Measurements from ENCODE around the gene RPS24. TPM values are rescaled to one million over a fixed set of nuclear protein-coding genes. Genes with fewer than 3 reads are reported as not detected.

RPS24 gene
- total RNA-seq (2013; cell fraction: nucleolus; rRNA removed): 603 and 652 TPM in 2 replicates
- total RNA-seq (2014; rRNA removed) (2,411 and 2,802 TPM in 2 replicates), total RNA-seq (2014; rRNA removed; fragmentation: Illumina TruSeq; extraction: Trizol) (6,566 and 6,639 TPM in 2 replicates), total RNA-seq (2021) (1,928 and 2,010 TPM in 2 replicates), polyA plus RNA-seq (2011; rRNA removed) (4,949 and 6,080 TPM in 2 replicates), polyA plus RNA-seq (2014; fragmentation: Illumina TruSeq; extraction: Trizol) (7,285 and 11,010 TPM in 2 replicates), polyA plus RNA-seq (2014; fragmentation: Nextera tagmentation; extraction: Ambion mirVana) (1,000 to 10,000 TPM; 2,040 to 2,048 TPM), polyA plus RNA-seq (2014; rRNA removed) (3,560 and 4,462 TPM in 2 replicates), polyA plus RNA-seq (2016; fragmentation: Nextera tagmentation; extraction: Ambion mirVana) (1,000 to 10,000 TPM; 1,343 to 1,367 TPM), polyA minus RNA-seq (2011; rRNA and poly(A)+ RNA removed) (1,139 and 1,792 TPM in 2 replicates), Bru-seq, nascent RNA (percentile 97 among the genes with signal in this experiment), BruChase-seq, experiment 1, labeled RNA remaining after a 6-hour chase (percentile 96 among the genes with signal in this experiment), BruChase-seq, experiment 2, labeled RNA remaining after a 2-hour chase (percentile 95 among the genes with signal in this experiment)
- polyA plus RNA-seq (2011; ENCODE audit: low read depth): 19,005 TPM
- 3,837 and 6,286 TPM in 2 replicates for polyA plus RNA-seq (2011; cell fraction: cytosol; rRNA removed)
- 1,409 and 1,490 TPM in 2 replicates for polyA plus RNA-seq (2011; cell fraction: nucleus; rRNA removed)
- 5,520 and 6,024 TPM in 2 replicates for polyA plus RNA-seq (2012)
- 512 and 570 TPM in 2 replicates for polyA minus RNA-seq (2011; cell fraction: cytosol; rRNA and poly(A)+ RNA removed)
- 171 and 211 TPM in 2 replicates for polyA minus RNA-seq (2011; cell fraction: nucleus; rRNA and poly(A)+ RNA removed)
- long read RNA-seq, experiment 1, transcript RPS24-210 (4 exons, 1,008 nt): minor isoform, 7 of 677 reads
- long read RNA-seq, experiment 1, transcript RPS24-214 (5 exons, 634 nt): major isoform, 624 of 677 reads
- long read RNA-seq, experiment 1, partial matches to known transcripts: 38 of 677 reads
- long read RNA-seq, experiment 1, other reads (novel, unspliced or antisense): 4 of 677 reads
- long read RNA-seq, experiment 2, transcript RPS24-207 (3 exons, 1,104 nt): minor isoform, 44 of 1,436 reads
- long read RNA-seq, experiment 2, transcript RPS24-210 (4 exons, 1,008 nt): minor isoform, 59 of 1,436 reads
- long read RNA-seq, experiment 2, transcript RPS24-214 (5 exons, 634 nt): major isoform, 1,237 of 1,436 reads
- long read RNA-seq, experiment 2, partial matches to known transcripts: 89 of 1,436 reads
- long read RNA-seq, experiment 2, other reads (novel, unspliced or antisense): 2 of 1,436 reads

GRCh38 chr10:78033637-78034470 is at the start of gene RPS24:
RPS24 (plus strand) TSS chr10:78033863; CDS start chr10:78033902, 39 bp downstream.
- in situ Hi-C loops (cut with MboI) (no loop called here), intact Hi-C loops (cut with micrococcal nuclease; ENCODE audit: unreplicated experiment) (no loop called here)
- 1% methylated on average over 54 of the region's 55 CpGs for WGBS (ENCODE audit: insufficient coverage, insufficient replicate concordance, low lambda C conversion rate, missing lambda C conversion rate)
- Histone ChIP-seq H3K27ac (ENCODE audit: control insufficient read depth, insufficient read depth) (peak within 1 kb of the TSS; percentile 88), H3K9ac (ENCODE audit: control insufficient read depth, insufficient read depth, low read length) (peak within 1 kb of the TSS; percentile 94), H3K4me2 (ENCODE audit: control insufficient read depth, insufficient read depth) (peak within 1 kb of the TSS; percentile 94), H3K27me3 (replicated peaks in 1 of 2; ENCODE audit: control insufficient read depth in 2 of 2, insufficient read depth in 2 of 2, low read length in 1 of 2) (no peaks in the 10 kb centered on the region), H4K20me1 (ENCODE audit: control insufficient read depth, insufficient read depth) (peaks cover 11% of the 10 kb centered on the region), H3K79me2 (ENCODE audit: control insufficient read depth, insufficient read depth, low read length) (peaks cover 57% of the 10 kb centered on the region), H3K4me3 (peak within 1 kb of the TSS; percentile 95), H3K4me1 (ENCODE audit: control insufficient read depth, insufficient read depth, low read length) (peaks cover 7% of the 10 kb centered on the region), H3K36me3 (ENCODE audit: control insufficient read depth in 2 of 2, insufficient read depth in 2 of 2, low read length in 1 of 2) (peaks cover 18 to 29% of the 10 kb centered on the region in 2 experiments), H3K9me3 (replicated peaks; ENCODE audit: control insufficient read depth, insufficient read depth, low read length) (no peaks in the 10 kb centered on the region), H2AFZ (ENCODE audit: control insufficient read depth, low read depth, low read length) (peak within 1 kb of the TSS; percentile 94)
- ChIA-PET POLR2A (interaction anchor here (0.9 kb wide), 1 partner anchor 8 kb away, joined by 3 read pairs; no protein-coding TSS in a partner anchor), CTCF (no interaction called here), SMC1A (ENCODE audit: uncharacterized antibody, unreplicated experiment) (no interaction called here), RAD21 (ENCODE audit: unreplicated experiment) (interaction anchor here (1.0 kb wide), 1 partner anchor 13 kb away, joined by 3 read pairs; no protein-coding TSS in a partner anchor)
- DNase-seq (ENCODE audit: low read depth, low spot score) (peak; percentile 89), FAIRE-seq (peak; percentile 96), ATAC-seq (peak; percentile 88)
- BruUV-seq (replicated peaks): no TSS peak
- no peak for TF ChIP-seq CEBPB (IDR thresholded peaks at IDR 0.05; ENCODE audit: borderline replicate concordance in 1 of 2, low read depth in 2 of 2, low read length in 2 of 2)
- TF ChIP-seq POLR2AphosphoS2 (IDR thresholded peaks at IDR 0.05; ENCODE audit: low read depth, low read length): peak; percentile 98
- peak; percentile 77 for TF ChIP-seq CREB1 (IDR thresholded peaks at IDR 0.05; ENCODE audit: low read depth)
- TF ChIP-seq YBX1 (IDR thresholded peaks at IDR 0.05): no peak
- TF ChIP-seq POLR2A (IDR thresholded peaks at IDR 0.05; ENCODE audit: low read depth, low read length): peak; percentile 100
- TF ChIP-seq TCF7 (IDR thresholded peaks at IDR 0.05; ENCODE audit: borderline replicate concordance): no peak
- TF ChIP-seq NBN (IDR thresholded peaks at IDR 0.05): peak; percentile 91; the same call in 1 of the 2 replicates
- TF ChIP-seq CHD4 (IDR thresholded peaks at IDR 0.05): no peak
- no peak for TF ChIP-seq BMI1 (IDR thresholded peaks at IDR 0.05; ENCODE audit: borderline replicate concordance)
- no peak for TF ChIP-seq WRNIP1 (IDR thresholded peaks at IDR 0.05; ENCODE audit: borderline replicate concordance, low read depth, low read length)
- 0 out of 2 replicates have a peak, but pooled peaks have one; percentile 21 for TF ChIP-seq HSF1 (IDR thresholded peaks at IDR 0.05; ENCODE audit: low read depth, low read length)
- TF ChIP-seq TBL1XR1 (IDR thresholded peaks at IDR 0.05; ENCODE audit: low read depth, low read length): no peak
- no peak for TF ChIP-seq MTA3 (IDR thresholded peaks at IDR 0.05; ENCODE audit: borderline replicate concordance, low read length)
- no peak for TF ChIP-seq SUPT20H (IDR thresholded peaks at IDR 0.05; ENCODE audit: borderline replicate concordance, control insufficient read depth, low read depth, low read length)

Measured in GM12878 (cell line).